Measurements from ENCODE around the gene CDCA4. TPM values are rescaled to one million over a fixed set of nuclear protein-coding genes. Genes with fewer than 3 reads are reported as not detected.

The CDCA4 gene
- polyA plus RNA-seq, 1 of the 3 experiments (the other 2 are of a cell fraction): 26.8 TPM

- ChIA-PET POLR2A (no interaction called here), CTCF (interaction anchor here (1.1 to 9.5 kb wide), 3 partner anchors 10 to 80 kb away, joined by 4 to 81 read pairs (median 27); no protein-coding TSS in a partner anchor)
- Histone ChIP-seq H3K4me3 (ENCODE audit: low read depth in 2 of 2, low read length in 1 of 2) (no peak overlapping the region), H3K4me1 (ENCODE audit: control insufficient read depth in 1 of 2, insufficient read depth in 2 of 2, low read depth in 1 of 2, low read length in 1 of 2) (no peaks in the 10 kb centered on the region; a peak in 1 of 4 replicates), H3K4me2 (no peak overlapping the region), H3K27me3 (ENCODE audit: insufficient read depth) (no peaks in the 10 kb centered on the region), H3K9me3 (no peaks in the 10 kb centered on the region), H3K36me3 (replicated peaks in 1 of 2; ENCODE audit: control insufficient read depth in 1 of 2, insufficient read depth in 2 of 2, low read length in 1 of 2) (no peaks in the 10 kb centered on the region), H3K9ac (no peak overlapping the region), H4K20me1 (ENCODE audit: insufficient read depth) (no peaks in the 10 kb centered on the region), H2AFZ (ENCODE audit: low read depth) (no peak overlapping the region), H3K27ac (ENCODE audit: low read depth in 2 of 2, low read length in 1 of 2) (no peak overlapping the region), H3F3A (replicated peaks; ENCODE audit: insufficient read depth) (no peaks in the 10 kb centered on the region), H3K79me2 (ENCODE audit: insufficient read depth) (no peaks in the 10 kb centered on the region), H3K9me2 (no peaks in the 10 kb centered on the region)
- no peak for TF ChIP-seq FOXM1 (IDR thresholded peaks at IDR 0.05; ENCODE audit: low read depth)
- no peak for DNase-seq
- WGBS (ENCODE audit: low lambda C conversion rate): 88% methylated on average over 22 of the region's 33 CpGs
These were observed 34.9 kb upstream of the CDCA4 start for GRCh38 chr14:105055736-105056302.

GRCh38 chr14:105055334-105055733 is 34.5 kb upstream of the CDCA4 start:
- Histone ChIP-seq H3K9ac (no peak overlapping the region), H3K79me2 (ENCODE audit: insufficient read depth) (no peaks in the 10 kb centered on the region), H3K27me3 (ENCODE audit: insufficient read depth) (no peaks in the 10 kb centered on the region), H3K36me3 (replicated peaks in 1 of 2; ENCODE audit: control insufficient read depth in 1 of 2, insufficient read depth in 2 of 2, low read length in 1 of 2) (no peaks in the 10 kb centered on the region), H3K4me1 (ENCODE audit: control insufficient read depth in 1 of 2, insufficient read depth in 2 of 2, low read depth in 1 of 2, low read length in 1 of 2) (peaks cover 0 to 2% of the 10 kb centered on the region in 2 experiments; a peak in 1 of 4 replicates), H4K20me1 (ENCODE audit: insufficient read depth) (no peaks in the 10 kb centered on the region), H3K4me3 (ENCODE audit: low read depth in 2 of 2, low read length in 1 of 2) (no peak overlapping the region), H3K27ac (ENCODE audit: low read depth in 2 of 2, low read length in 1 of 2) (no peak overlapping the region), H3K9me2 (no peaks in the 10 kb centered on the region), H2AFZ (ENCODE audit: low read depth) (no peak overlapping the region), H3K4me2 (no peak overlapping the region), H3F3A (replicated peaks; ENCODE audit: insufficient read depth) (no peaks in the 10 kb centered on the region), H3K9me3 (no peaks in the 10 kb centered on the region)
- no peak for DNase-seq
- TF ChIP-seq EP300 (IDR thresholded peaks at IDR 0.05; ENCODE audit: borderline replicate concordance in 1 of 2, low read depth in 1 of 2, low read length in 1 of 2): no peak
- TF ChIP-seq POLR2AphosphoS5 (IDR thresholded peaks at IDR 0.05; ENCODE audit: low read depth, low read length): no peak
- TF ChIP-seq YY1 (IDR thresholded peaks at IDR 0.05; ENCODE audit: low read depth): no peak
- TF ChIP-seq SMC3 (IDR thresholded peaks at IDR 0.05; ENCODE audit: low read depth, low read length): no peak
- TF ChIP-seq TCF12 (IDR thresholded peaks at IDR 0.05): no peak
- no peak for TF ChIP-seq CTCF (IDR thresholded peaks at IDR 0.05)
- TF ChIP-seq GATA2 (CRISPR knock-in tag; IDR thresholded peaks at IDR 0.05): no peak
- no peak for TF ChIP-seq RXRA (IDR thresholded peaks at IDR 0.05; ENCODE audit: borderline replicate concordance, low read depth)
- TF ChIP-seq TEAD4 (IDR thresholded peaks at IDR 0.05; ENCODE audit: borderline replicate concordance, insufficient read depth): no peak
- TF ChIP-seq REST (IDR thresholded peaks at IDR 0.05; ENCODE audit: low read depth, low read length): no peak
- TF ChIP-seq JUND (IDR thresholded peaks at IDR 0.05): no peak
- no peak for TF ChIP-seq IRF3 (IDR thresholded peaks at IDR 0.05; ENCODE audit: low read depth, low read length)
- TF ChIP-seq GABPA (IDR thresholded peaks at IDR 0.05; ENCODE audit: low read depth): no peak
- TF ChIP-seq USF2 (IDR thresholded peaks at IDR 0.05; ENCODE audit: borderline replicate concordance, low read depth, low read length): no peak
- TF ChIP-seq ELF1 (IDR thresholded peaks at IDR 0.05): no peak
- no peak for TF ChIP-seq RCOR1 (IDR thresholded peaks at IDR 0.05; ENCODE audit: low read length)
- no peak for TF ChIP-seq RFX5 (IDR thresholded peaks at IDR 0.05; ENCODE audit: low read length)
- CTCF ChIA-PET: interaction anchor here (1.1 to 9.5 kb wide), 3 partner anchors 9 to 79 kb away, joined by 4 to 81 read pairs (median 16); no protein-coding TSS in a partner anchor
- 70% methylated on average over 15 of the region's 15 CpGs for WGBS (ENCODE audit: low lambda C conversion rate)
- POLR2A ChIA-PET: no interaction called here
